ENCODE results near the gene LYG2.

GRCh38 chr2:99278793-99279291 is 23.4 kb upstream of the LYG2 start:
- TF ChIP-seq CTCF (IDR thresholded peaks at IDR 0.05) (no peak), POLR2A (IDR thresholded peaks at IDR 0.05) (no peak)

Measured in vagina (tissue), 2 donors.